SH-SY5Y (cell line): ENCODE results near the gene NET1.

Experiments used
- GATA2 ChIP-seq: IDR thresholded peaks from 2 replicates; pipeline ENCODE4 v1.6.1; 2011; ENCODE audit warnings: mild to moderate bottlenecking, low read depth, low read length
- GATA3 ChIP-seq: IDR thresholded peaks from 2 replicates; pipeline ENCODE4 v1.6.1; 2011; ENCODE audit warnings: low read depth, mild to moderate bottlenecking, low read length, moderate library complexity

DNA sequence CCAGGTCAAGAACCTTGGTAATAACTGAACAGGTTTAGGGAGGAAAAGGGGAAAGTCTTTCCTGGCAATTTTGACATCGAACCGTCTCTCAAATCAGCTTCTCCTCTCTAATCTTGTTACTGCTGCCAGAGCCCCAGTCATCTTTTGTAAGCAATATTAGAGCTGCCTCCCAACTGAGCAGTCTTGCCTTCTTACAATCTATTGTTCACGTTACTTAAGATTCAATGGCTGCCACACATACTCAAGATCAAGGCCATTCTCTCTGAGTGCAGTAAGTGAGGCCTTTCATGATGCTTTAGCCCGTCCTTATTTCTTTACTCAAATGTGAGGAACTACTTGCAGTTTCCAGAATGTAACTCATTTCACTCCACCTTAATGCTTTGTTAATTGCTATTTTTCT lies 12.4 kb downstream of the NET1 start:
- no peak for TF ChIP-seq GATA2
- TF ChIP-seq GATA3, result no peak
